GM19043 (cell line): Measurements from ENCODE around the gene RINT1.
"Not testable (repeated sequence)": the region's sequence is repeated elsewhere in the genome, so short reads cannot be mapped to it uniquely, and the experiment has no call there.

Source experiments
- ATAC-seq: cut with Tn5 transposase; IDR thresholded peaks from one replicate; pipeline ENCODE4 v1.9.1; 2021; ENCODE audit warnings: low read depth; ENCODE audit not compliant: unreplicated experiment

The RINT1 gene

GRCh38 chr7:105596866-105597265 lies 64.9 kb downstream of the RINT1 start:
- ATAC-seq: no peak

GRCh38 chr7:105599080-105599479 lies 67.1 kb downstream of the RINT1 start:
- not testable (repeated sequence) for ATAC-seq

GRCh38 chr7:105599551-105599950 lies 67.5 kb downstream of the RINT1 start:
- no peak for ATAC-seq

- no peak for ATAC-seq
Observed at GRCh38 chr7:105600720-105601550, 68.9 kb downstream of the RINT1 start.

GRCh38 chr7:105602325-105603305 lies 70.6 kb downstream of the RINT1 start:
- no peak for ATAC-seq

GRCh38 chr7:105610165-105610930 lies 78.3 kb downstream of the RINT1 start:
- no peak for ATAC-seq

DNA sequence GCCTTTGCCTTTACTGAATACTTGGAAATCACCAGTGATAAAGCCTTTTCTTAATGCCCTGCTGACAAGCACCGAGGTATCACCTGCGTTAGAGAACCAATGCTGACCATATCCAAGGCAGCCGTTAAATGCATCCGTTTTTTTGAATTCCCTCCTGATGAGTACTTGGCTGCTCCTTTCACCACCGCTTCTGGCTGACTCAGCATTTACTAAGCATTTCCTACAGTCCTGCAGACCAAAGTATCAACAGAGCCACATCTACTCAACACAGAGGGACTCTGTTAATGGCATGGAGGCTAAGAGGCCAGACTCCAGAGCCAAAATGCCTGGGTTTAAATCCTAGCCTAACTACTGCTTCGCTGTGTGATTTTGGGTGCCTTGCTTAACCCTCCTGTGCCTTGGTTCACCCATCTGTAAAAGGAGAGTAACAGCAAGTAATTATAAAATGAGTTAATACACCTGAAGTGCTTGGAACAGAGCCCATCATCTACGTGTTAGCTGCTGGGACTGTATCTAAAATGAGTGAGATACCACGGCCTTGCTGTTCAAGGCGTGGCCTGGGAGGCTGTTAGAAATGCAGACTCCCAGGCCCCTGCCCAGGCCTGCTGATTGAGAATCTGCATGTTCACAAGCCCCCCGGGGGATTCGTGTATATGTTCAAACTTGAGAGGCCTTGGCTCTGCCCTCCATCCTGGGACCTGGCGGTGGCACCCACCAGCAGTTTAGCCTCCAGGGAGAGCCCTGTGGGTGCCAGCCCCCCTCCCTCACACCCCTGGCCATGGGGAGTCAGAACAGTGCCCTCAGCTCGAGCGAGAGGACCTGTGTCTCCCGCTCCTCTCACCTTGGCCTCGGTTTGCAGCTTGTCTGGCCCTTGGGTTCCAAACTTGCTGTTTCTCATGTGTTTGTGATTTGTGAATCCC lies 80.1 kb downstream of the RINT1 start:
- no peak for ATAC-seq

GRCh38 chr7:105612806-105613205 lies 80.8 kb downstream of the RINT1 start:
- no peak for ATAC-seq

- no peak for ATAC-seq
Observed at GRCh38 chr7:105613611-105614330, 81.8 kb downstream of the RINT1 start.

DNA sequence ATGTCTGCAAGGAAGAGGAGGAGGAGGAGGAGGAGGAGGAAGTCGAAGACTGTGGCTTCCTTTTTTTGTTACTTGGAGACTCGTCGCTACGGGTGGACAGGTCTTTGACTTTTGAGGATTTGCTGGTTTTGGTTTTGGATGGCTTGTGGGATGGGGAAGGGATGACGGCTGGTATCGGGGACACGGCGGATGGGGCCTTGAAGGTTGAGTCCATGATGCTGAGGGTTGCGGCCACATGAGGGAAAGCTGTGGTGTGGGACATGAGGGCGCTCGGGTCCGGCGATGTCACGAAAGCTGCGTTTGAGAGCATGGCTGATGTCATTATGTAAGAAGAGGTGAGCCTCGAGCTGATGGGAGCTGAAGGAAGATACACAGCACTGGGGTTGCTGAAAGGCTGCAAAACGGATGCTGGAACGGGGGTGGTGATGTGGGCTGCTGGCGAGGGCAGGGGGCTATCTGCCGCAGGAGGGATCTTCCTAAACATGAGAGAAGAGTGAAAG lies 82.4 kb downstream of the RINT1 start:
- ATAC-seq: no peak
